Endometrial microvascular endothelial cells (primary cell): ENCODE data around the gene EXOC3L2. TPM values are rescaled to one million over a fixed set of nuclear protein-coding genes. Genes with fewer than 3 reads are reported as not detected.

ENCODE experiments used
- in situ Hi-C: cut with HindIII; loops from 2 replicates; pipeline ENCODE4 v1.10.0; 2017; ENCODE audit warnings: low sequenced_read_pairs, low pct_unique_long_range_greater_than_20kb; ENCODE audit errors: inconsistent ontology term
- total RNA-seq: library from RNA; depleted of rRNA; stranded (reverse); fragments of >200 nt; gene quantifications from one replicate; pipeline ENCODE4 v1.2.3, GENCODE V29; 2015; ENCODE audit errors: inconsistent ontology term

EXOC3L2 gene
- total RNA-seq, 1 donor from 2014 or later: 2.5 TPM

GRCh38 chr19:45262570-45262969 is 17.4 kb upstream of the EXOC3L2 start:
- in situ Hi-C loops: no loop called here

GRCh38 chr19:45258862-45259261 is 13.7 kb upstream of the EXOC3L2 start:
- in situ Hi-C loops: no loop called here

GRCh38 chr19:45256836-45257235 is 11.6 kb upstream of the EXOC3L2 start:
- in situ Hi-C loops: no loop called here

- in situ Hi-C loops: no loop called here
Observed at GRCh38 chr19:45255611-45256157, 10.5 kb upstream of the EXOC3L2 start.

GRCh38 chr19:45254044-45254531 is 8.9 kb upstream of the EXOC3L2 start:
- in situ Hi-C loops: no loop called here

GRCh38 chr19:45253396-45254027 is 8.3 kb upstream of the EXOC3L2 start:
- in situ Hi-C loops: no loop called here

- in situ Hi-C loops: no loop called here
Observed at GRCh38 chr19:45251452-45252354, 6.5 kb upstream of the EXOC3L2 start.

- in situ Hi-C loops: no loop called here
Observed at GRCh38 chr19:45250832-45251451, 5.7 kb upstream of the EXOC3L2 start, which contains the start of gene MARK4. Gene MARK4, plus strand, starts transcription at chr19:45251271. Its CDS starts 318 bp downstream, at chr19:45251589.

- in situ Hi-C loops: no loop called here
Observed at GRCh38 chr19:45250216-45250831, 5.1 kb upstream of the EXOC3L2 start.

GRCh38 chr19:45249261-45250033 is 4.2 kb upstream of the EXOC3L2 start:
- in situ Hi-C loops: no loop called here

GRCh38 chr19:45247136-45247535 is 1.9 kb upstream of the EXOC3L2 start:
- in situ Hi-C loops: no loop called here

GRCh38 chr19:45245826-45246225 is 619 bp upstream of the EXOC3L2 start:
- in situ Hi-C loops: no loop called here

- in situ Hi-C loops: no loop called here
Observed at GRCh38 chr19:45244133-45244794, 943 bp downstream of the EXOC3L2 start.

- in situ Hi-C loops: no loop called here
Observed at GRCh38 chr19:45243144-45243732, 2.0 kb downstream of the EXOC3L2 start.

GRCh38 chr19:45238556-45238955 is 6.7 kb downstream of the EXOC3L2 start:
- in situ Hi-C loops: no loop called here

- in situ Hi-C loops: no loop called here
Observed at GRCh38 chr19:45235485-45235884, 9.7 kb downstream of the EXOC3L2 start.

GRCh38 chr19:45234089-45234869 is 10.9 kb downstream of the EXOC3L2 start:
- in situ Hi-C loops: no loop called here
